Liver (tissue), 9 donors: ENCODE measurements around the gene CLEC5A. TPM values are rescaled to one million over a fixed set of nuclear protein-coding genes. Genes with fewer than 3 reads are reported as not detected.

Experiments used
- DNase-seq: peaks from one replicate; pipeline ENCODE4 v3.0.0-alpha.2; 2017; ENCODE audit warnings: low spot score
- H3K27ac ChIP-seq, 2 donors: one replicate each; pipeline ENCODE4 v1.7.0; 2013; ENCODE audit warnings: inconsistent platforms in 2 of 2, low read length in 2 of 2, control low read depth in 1 of 2, low read depth in 1 of 2, mild to moderate bottlenecking in 1 of 2
- H3K27me3 ChIP-seq, 4 donors: one replicate each; pipeline versions ENCODE4 v1.6.1 to v1.7.0; 2013; ENCODE audit warnings: low read length in 3 of 4, inconsistent platforms in 1 of 4, mild to moderate bottlenecking in 1 of 4, moderate library complexity in 1 of 4; ENCODE audit not compliant: control insufficient read depth in 4 of 4, insufficient read depth in 4 of 4
- H3K36me3 ChIP-seq, 4 donors: one replicate each; pipeline versions ENCODE4 v1.6.1 to v1.7.0; 2013; ENCODE audit warnings: low read length in 3 of 4, mild to moderate bottlenecking in 3 of 4, low read depth in 1 of 4, moderate library complexity in 1 of 4; ENCODE audit not compliant: control insufficient read depth in 4 of 4, insufficient read depth in 3 of 4
- H3K4me1 ChIP-seq, 4 donors: one replicate each; pipeline versions ENCODE4 v1.6.1 to v1.7.0; 2013; ENCODE audit warnings: low read length in 3 of 4, mild to moderate bottlenecking in 3 of 4, moderate library complexity in 1 of 4; ENCODE audit not compliant: control insufficient read depth in 4 of 4, insufficient read depth in 4 of 4
- H3K4me3 ChIP-seq, 3 donors: one replicate each; pipeline versions ENCODE4 v1.6.1 to v1.7.0; 2013; ENCODE audit warnings: low read length in 3 of 3, control low read depth in 1 of 3, low read depth in 1 of 3, mild to moderate bottlenecking in 1 of 3
- H3K9ac ChIP-seq, 2 donors: one replicate each; pipeline ENCODE4 v1.7.0; 2013; ENCODE audit warnings: low read length in 2 of 2, mild to moderate bottlenecking in 2 of 2, moderate library complexity in 2 of 2, control low read depth in 1 of 2, low read depth in 1 of 2
- H3K9me3 ChIP-seq, 4 donors: one replicate each; pipeline versions ENCODE4 v1.6.1 to v1.7.0; 2013; ENCODE audit warnings: low read length in 3 of 4; ENCODE audit not compliant: control insufficient read depth in 4 of 4
- EGR1 ChIP-seq, 2 donors: IDR thresholded peaks; 2 replicates each; pipeline ENCODE4 v1.6.1; 2016 to 2018; ENCODE audit warnings: antibody characterized with exemption in 2 of 2, low read depth in 2 of 2
- FOXA1 ChIP-seq: IDR thresholded peaks from 2 replicates; pipeline ENCODE4 v1.6.1; 2016; ENCODE audit warnings: antibody characterized with exemption
- GABPA ChIP-seq, 2 donors: IDR thresholded peaks in 1 of 2; conservative IDR thresholded peaks in 1 of 2; 2 replicates each; pipeline ENCODE4 v1.6.1; 2016; ENCODE audit warnings: antibody characterized with exemption in 2 of 2, mild to moderate bottlenecking in 1 of 2, moderate library complexity in 1 of 2
- NR2F2 ChIP-seq: IDR thresholded peaks from 2 replicates; pipeline ENCODE4 v1.6.1; 2016; ENCODE audit warnings: antibody characterized with exemption
- TAF1 ChIP-seq: conservative IDR thresholded peaks from 2 replicates; pipeline ENCODE4 v1.6.1; 2016; ENCODE audit warnings: antibody characterized with exemption, mild to moderate bottlenecking
- YY1 ChIP-seq: IDR thresholded peaks from 2 replicates; pipeline ENCODE4 v1.6.1; 2016; ENCODE audit warnings: antibody characterized with exemption, mild to moderate bottlenecking
- WGBS: extraction: QIAGEN DNeasy Blood & Tissue Kit; methylation state at CpG from one replicate; pipeline ENCODE4 v1.1.7; 2013; 5-methylcytosine and 5-hydroxymethylcytosine counted together
- polyA plus RNA-seq, 2 donors: library from polyadenylated mRNA; stranded (reverse) in 1 of 2; unstranded in 1 of 2; fragments of 200-250 nt in 1 of 2; fragments of >200 nt in 1 of 2; fragmentation: Nextera tagmentation in 1 of 2; extraction: Ambion mirVana in 1 of 2; gene quantifications; one replicate each; pipeline versions ENCODE4 v1.2.1 to v1.2.3, GENCODE V29; 2013 to 2015
- total RNA-seq, 2 donors: library from RNA; depleted of rRNA; stranded (reverse); fragments of >200 nt; gene quantifications; one replicate each; pipeline ENCODE4 v1.2.3, GENCODE V29; 2014
- TF ChIP-seq, protein P1 (sequence below): IDR thresholded peaks from 2 replicates; pipeline ENCODE4 v1.6.1; 2016; ENCODE audit warnings: antibody characterized with exemption
- TF ChIP-seq, protein P2 (sequence below): IDR thresholded peaks from 2 replicates; pipeline ENCODE4 v1.6.1; 2016; ENCODE audit warnings: antibody characterized with exemption
- donor health status: healthy.
- donor health status: healthy.
- donor health status: healthy.
- donor health status: healthy.
- donor health status: healthy.

The CLEC5A gene
- total and polyA plus RNA-seq, 4 donors, result 0.10 to 2.9 (median 0.33) TPM

DNA sequence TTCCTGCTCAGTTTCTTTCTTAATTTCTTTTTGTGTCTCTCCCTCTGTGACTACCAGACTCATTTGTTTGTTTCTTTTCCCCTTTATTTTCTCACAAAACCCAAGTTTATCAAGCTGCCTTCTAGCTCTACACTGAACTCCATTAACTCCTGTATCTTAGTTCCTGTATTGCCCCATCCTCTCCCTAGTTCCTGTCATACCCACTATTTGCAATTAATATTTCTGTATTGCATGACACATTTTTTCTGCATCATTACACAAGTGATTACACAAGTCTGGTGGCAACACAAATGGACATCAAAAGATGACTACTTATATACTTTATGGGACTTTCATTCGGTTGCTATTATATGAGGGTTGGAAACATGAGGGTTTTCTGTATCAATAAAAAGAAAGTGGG is 57.5 kb downstream of the CLEC5A start:
- Histone ChIP-seq H3K4me1 (no peaks in the 10 kb centered on the region), H3K36me3 (no peaks in the 10 kb centered on the region), H3K27me3 (peaks cover 0 to 2% (median 0%) of the 10 kb centered on the region in 4 donors), H3K27ac (no peak overlapping the region), H3K9me3 (peaks cover 0 to 2% (median 0%) of the 10 kb centered on the region in 4 donors), H3K4me3 (no peak overlapping the region), H3K9ac (no peak overlapping the region)
- no peak for DNase-seq
- 88% methylated on average over 1 of the region's 1 CpG for WGBS
- TF ChIP-seq, protein P1, sequence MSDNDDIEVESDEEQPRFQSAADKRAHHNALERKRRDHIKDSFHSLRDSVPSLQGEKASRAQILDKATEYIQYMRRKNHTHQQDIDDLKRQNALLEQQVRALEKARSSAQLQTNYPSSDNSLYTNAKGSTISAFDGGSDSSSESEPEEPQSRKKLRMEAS, result no peak
- TF ChIP-seq, protein P2, sequence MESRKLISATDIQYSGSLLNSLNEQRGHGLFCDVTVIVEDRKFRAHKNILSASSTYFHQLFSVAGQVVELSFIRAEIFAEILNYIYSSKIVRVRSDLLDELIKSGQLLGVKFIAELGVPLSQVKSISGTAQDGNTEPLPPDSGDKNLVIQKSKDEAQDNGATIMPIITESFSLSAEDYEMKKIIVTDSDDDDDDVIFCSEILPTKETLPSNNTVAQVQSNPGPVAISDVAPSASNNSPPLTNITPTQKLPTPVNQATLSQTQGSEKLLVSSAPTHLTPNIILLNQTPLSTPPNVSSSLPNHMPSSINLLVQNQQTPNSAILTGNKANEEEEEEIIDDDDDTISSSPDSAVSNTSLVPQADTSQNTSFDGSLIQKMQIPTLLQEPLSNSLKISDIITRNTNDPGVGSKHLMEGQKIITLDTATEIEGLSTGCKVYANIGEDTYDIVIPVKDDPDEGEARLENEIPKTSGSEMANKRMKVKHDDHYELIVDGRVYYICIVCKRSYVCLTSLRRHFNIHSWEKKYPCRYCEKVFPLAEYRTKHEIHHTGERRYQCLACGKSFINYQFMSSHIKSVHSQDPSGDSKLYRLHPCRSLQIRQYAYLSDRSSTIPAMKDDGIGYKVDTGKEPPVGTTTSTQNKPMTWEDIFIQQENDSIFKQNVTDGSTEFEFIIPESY, result no peak
- TF ChIP-seq FOXA1, result no peak

DNA sequence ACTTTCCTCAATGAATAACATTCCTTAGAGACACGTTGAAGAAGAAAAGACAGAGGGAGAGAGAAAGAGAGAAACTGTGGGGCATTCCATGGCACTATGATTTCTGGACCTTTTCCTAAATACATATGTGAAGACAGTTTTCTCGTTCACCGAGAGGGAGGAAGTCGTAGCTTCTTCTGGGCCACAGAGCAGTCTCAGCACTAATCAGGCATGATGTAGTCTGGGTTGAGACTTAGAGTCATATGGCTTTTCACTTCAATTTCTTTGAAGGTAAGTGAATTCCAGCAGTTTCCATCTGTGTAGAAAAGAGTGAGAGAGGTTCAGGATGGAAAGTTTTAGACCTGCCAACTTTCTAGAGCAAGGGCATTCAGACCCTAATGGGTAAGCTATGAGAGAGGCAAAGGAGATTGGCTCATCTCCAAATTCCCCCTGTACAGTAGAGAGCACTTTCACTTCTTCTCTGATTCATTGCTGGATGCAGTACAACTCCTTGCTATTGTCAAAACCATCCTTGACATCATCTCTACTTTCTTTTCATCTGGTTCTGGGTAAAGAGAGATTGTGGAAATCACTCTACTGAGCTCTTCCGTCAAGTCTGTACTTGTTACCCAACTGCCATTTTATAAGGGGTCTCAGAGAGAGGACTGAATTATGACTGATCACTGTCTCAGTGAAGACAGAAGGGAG is 62.1 kb downstream of the CLEC5A start:
- no peaks in the 10 kb centered on the region for H3K27me3 ChIP-seq
- no peaks in the 10 kb centered on the region for H3K36me3 ChIP-seq
- no peak overlapping the region for H3K4me3 ChIP-seq
- TF ChIP-seq YY1 (no peak), GABPA (IDR thresholded peaks at IDR 0.05 in 1 of 2, conservative IDR thresholded peaks at IDR 0.05 in 1 of 2) (no peak), TAF1 (no peak), NR2F2 (no peak)
- TF ChIP-seq, protein P2, result no peak
- TF ChIP-seq, protein P1, result no peak
- H3K27ac ChIP-seq, result no peak overlapping the region
- no peaks in the 10 kb centered on the region for H3K4me1 ChIP-seq
- peaks cover 0 to 1% (median 0%) of the 10 kb centered on the region in 4 donors for H3K9me3 ChIP-seq
- DNase-seq, result no peak
- no peak overlapping the region for H3K9ac ChIP-seq
- 77% methylated on average over 5 of the region's 5 CpGs for WGBS

DNA sequence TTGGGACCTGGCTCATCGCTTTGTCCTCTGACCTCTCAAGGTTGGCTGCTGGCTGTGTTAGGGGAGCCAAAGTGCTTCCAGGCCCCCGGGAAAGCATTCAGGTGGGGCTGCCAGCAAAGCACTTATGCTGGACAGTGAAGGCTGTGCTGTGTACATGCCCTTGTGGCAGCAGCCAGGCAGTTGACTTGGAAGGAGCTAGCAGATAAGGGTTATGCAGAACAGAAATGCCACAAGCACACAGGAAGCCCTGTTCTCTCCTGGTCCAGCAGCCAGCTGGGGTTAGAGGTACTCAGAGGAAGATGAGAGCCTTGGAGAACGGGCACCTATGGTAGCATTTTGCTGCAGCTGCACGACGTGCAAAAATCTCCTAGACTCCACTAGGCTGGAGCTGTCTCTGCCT is 65.8 kb downstream of the CLEC5A start:
- no peaks in the 10 kb centered on the region for H3K27me3 ChIP-seq
- H3K9me3 ChIP-seq, result peaks cover 0 to 1% (median 0%) of the 10 kb centered on the region in 4 donors
- H3K4me1 ChIP-seq, result no peaks in the 10 kb centered on the region
- no peak overlapping the region for H3K27ac ChIP-seq
- DNase-seq, result no peak
- H3K36me3 ChIP-seq, result no peaks in the 10 kb centered on the region
- no peak for TF ChIP-seq EGR1 (IDR thresholded peaks at IDR 0.05; ENCODE audit: low read depth in 2 of 2)
- TF ChIP-seq TAF1, result no peak
- H3K4me3 ChIP-seq, result no peak overlapping the region
- 69% methylated on average over 5 of the region's 5 CpGs for WGBS
- H3K9ac ChIP-seq, result no peak overlapping the region
